ENCODE results near the gene RSL24D1.
"Not testable (repeated sequence)": the region's sequence is repeated elsewhere in the genome, so short reads cannot be mapped to it uniquely, and the experiment has no call there.

Gene RSL24D1

GRCh38 chr15:55168350-55168974 is 28.3 kb downstream of the RSL24D1 start:
- Histone ChIP-seq H3K9me3 (ENCODE audit: control insufficient read depth, insufficient read depth, low read length) (no peaks in the 10 kb centered on the region), H3F3A (ENCODE audit: control insufficient read depth, insufficient read depth) (no peaks in the 10 kb centered on the region), H3K9me2 (replicated peaks; ENCODE audit: control insufficient read depth, low read length) (no peaks in the 10 kb centered on the region), H3K79me2 (ENCODE audit: control insufficient read depth, low read length) (no peaks in the 10 kb centered on the region), H3K27ac (ENCODE audit: low read depth, low read length) (no peak overlapping the region), H4K20me1 (ENCODE audit: control insufficient read depth, insufficient read depth, low read depth, low read length) (no peaks in the 10 kb centered on the region), H3K36me3 (ENCODE audit: control insufficient read depth, low read length) (no peaks in the 10 kb centered on the region), H3K4me3 (ENCODE audit: low read length) (no peak overlapping the region), H3K4me1 (ENCODE audit: control insufficient read depth, low read length) (no peaks in the 10 kb centered on the region), H3K4me2 (ENCODE audit: low read length) (no peak overlapping the region), H3K27me3 (ENCODE audit: control insufficient read depth, low read length) (no peaks in the 10 kb centered on the region)
- no peak for TF ChIP-seq EZH2phosphoT487 (IDR thresholded peaks at IDR 0.05; ENCODE audit: borderline replicate concordance, low read length)
- TF ChIP-seq, protein P1, sequence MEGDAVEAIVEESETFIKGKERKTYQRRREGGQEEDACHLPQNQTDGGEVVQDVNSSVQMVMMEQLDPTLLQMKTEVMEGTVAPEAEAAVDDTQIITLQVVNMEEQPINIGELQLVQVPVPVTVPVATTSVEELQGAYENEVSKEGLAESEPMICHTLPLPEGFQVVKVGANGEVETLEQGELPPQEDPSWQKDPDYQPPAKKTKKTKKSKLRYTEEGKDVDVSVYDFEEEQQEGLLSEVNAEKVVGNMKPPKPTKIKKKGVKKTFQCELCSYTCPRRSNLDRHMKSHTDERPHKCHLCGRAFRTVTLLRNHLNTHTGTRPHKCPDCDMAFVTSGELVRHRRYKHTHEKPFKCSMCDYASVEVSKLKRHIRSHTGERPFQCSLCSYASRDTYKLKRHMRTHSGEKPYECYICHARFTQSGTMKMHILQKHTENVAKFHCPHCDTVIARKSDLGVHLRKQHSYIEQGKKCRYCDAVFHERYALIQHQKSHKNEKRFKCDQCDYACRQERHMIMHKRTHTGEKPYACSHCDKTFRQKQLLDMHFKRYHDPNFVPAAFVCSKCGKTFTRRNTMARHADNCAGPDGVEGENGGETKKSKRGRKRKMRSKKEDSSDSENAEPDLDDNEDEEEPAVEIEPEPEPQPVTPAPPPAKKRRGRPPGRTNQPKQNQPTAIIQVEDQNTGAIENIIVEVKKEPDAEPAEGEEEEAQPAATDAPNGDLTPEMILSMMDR (IDR thresholded peaks at IDR 0.05; ENCODE audit: low read depth, low read length, poor library complexity, severe bottlenecking), result peak; percentile 93

DNA sequence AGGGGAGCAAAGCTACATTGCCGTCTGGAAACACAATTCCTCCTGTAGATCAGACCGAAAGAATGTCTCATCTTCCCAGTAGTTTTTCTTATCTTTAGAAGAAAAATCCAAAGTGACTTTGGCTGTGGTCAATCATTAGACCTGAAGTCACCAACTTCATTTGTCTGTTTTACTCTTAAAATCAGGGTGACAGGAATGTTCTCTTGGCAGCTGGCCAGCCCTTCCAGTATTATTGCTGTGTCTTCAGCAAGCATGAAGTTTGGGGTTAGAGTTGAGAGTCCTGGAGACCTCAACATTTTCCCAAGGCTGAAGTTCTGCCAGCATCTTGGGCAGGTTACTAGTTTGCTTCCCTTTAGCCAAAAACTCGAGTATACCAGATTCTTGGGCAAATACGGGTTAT is 32.5 kb downstream of the RSL24D1 start:
- TF ChIP-seq EZH2phosphoT487 (IDR thresholded peaks at IDR 0.05; ENCODE audit: borderline replicate concordance, low read length), result no peak
- TF ChIP-seq, protein P1 (IDR thresholded peaks at IDR 0.05; ENCODE audit: low read depth, low read length, poor library complexity, severe bottlenecking), result no peak
- no peak overlapping the region for H3K4me3 ChIP-seq (ENCODE audit: low read length)
- H4K20me1 ChIP-seq (ENCODE audit: control insufficient read depth, insufficient read depth, low read depth, low read length), result no peaks in the 10 kb centered on the region
- H3K4me1 ChIP-seq (ENCODE audit: control insufficient read depth, low read length), result no peaks in the 10 kb centered on the region
- no peaks in the 10 kb centered on the region for H3K9me2 ChIP-seq (replicated peaks; ENCODE audit: control insufficient read depth, low read length)
- H3K79me2 ChIP-seq (ENCODE audit: control insufficient read depth, low read length), result no peaks in the 10 kb centered on the region
- no peak overlapping the region for H3K27ac ChIP-seq (ENCODE audit: low read depth, low read length)
- no peaks in the 10 kb centered on the region for H3F3A ChIP-seq (ENCODE audit: control insufficient read depth, insufficient read depth)
- H3K4me2 ChIP-seq (ENCODE audit: low read length), result no peak overlapping the region
- H3K27me3 ChIP-seq (ENCODE audit: control insufficient read depth, low read length), result no peaks in the 10 kb centered on the region
- no peaks in the 10 kb centered on the region for H3K36me3 ChIP-seq (ENCODE audit: control insufficient read depth, low read length)
- H3K9me3 ChIP-seq (ENCODE audit: control insufficient read depth, insufficient read depth, low read length), result no peaks in the 10 kb centered on the region

GRCh38 chr15:55151631-55152030 is 45.1 kb downstream of the RSL24D1 start:
- H3F3A ChIP-seq (ENCODE audit: control insufficient read depth, insufficient read depth), result no peaks in the 10 kb centered on the region
- H3K9me3 ChIP-seq (ENCODE audit: control insufficient read depth, insufficient read depth, low read length), result no peaks in the 10 kb centered on the region
- no peaks in the 10 kb centered on the region for H4K20me1 ChIP-seq (ENCODE audit: control insufficient read depth, insufficient read depth, low read depth, low read length)
- H3K36me3 ChIP-seq (ENCODE audit: control insufficient read depth, low read length), result no peaks in the 10 kb centered on the region
- no peaks in the 10 kb centered on the region for H3K9me2 ChIP-seq (replicated peaks; ENCODE audit: control insufficient read depth, low read length)
- H3K4me2 ChIP-seq (ENCODE audit: low read length), result no peak overlapping the region
- no peaks in the 10 kb centered on the region for H3K79me2 ChIP-seq (ENCODE audit: control insufficient read depth, low read length)
- H3K27me3 ChIP-seq (ENCODE audit: control insufficient read depth, low read length), result peaks cover 5% of the 10 kb centered on the region; the same call in 1 of the 2 replicates
- no peak overlapping the region for H3K4me3 ChIP-seq (ENCODE audit: low read length)
- no peaks in the 10 kb centered on the region for H3K4me1 ChIP-seq (ENCODE audit: control insufficient read depth, low read length)
- TF ChIP-seq, protein P1 (IDR thresholded peaks at IDR 0.05; ENCODE audit: low read depth, low read length, poor library complexity, severe bottlenecking), result no peak
- TF ChIP-seq EZH2phosphoT487 (IDR thresholded peaks at IDR 0.05; ENCODE audit: borderline replicate concordance, low read length), result no peak
- H3K27ac ChIP-seq (ENCODE audit: low read depth, low read length), result no peak overlapping the region

- not testable (repeated sequence) for H3F3A ChIP-seq (ENCODE audit: control insufficient read depth, insufficient read depth); H3K4me3 ChIP-seq (ENCODE audit: low read length); H4K20me1 ChIP-seq (ENCODE audit: control insufficient read depth, insufficient read depth, low read depth, low read length); H3K4me1 ChIP-seq (ENCODE audit: control insufficient read depth, low read length); H3K27ac ChIP-seq (ENCODE audit: low read depth, low read length); H3K9me3 ChIP-seq (ENCODE audit: control insufficient read depth, insufficient read depth, low read length); H3K4me2 ChIP-seq (ENCODE audit: low read length); H3K79me2 ChIP-seq (ENCODE audit: control insufficient read depth, low read length); H3K27me3 ChIP-seq (ENCODE audit: control insufficient read depth, low read length); H3K36me3 ChIP-seq (ENCODE audit: control insufficient read depth, low read length); H3K9me2 ChIP-seq (replicated peaks; ENCODE audit: control insufficient read depth, low read length)
Observed at GRCh38 chr15:55143132-55143531, 53.6 kb downstream of the RSL24D1 start.
